ENCODE results near the gene MAMDC4.
A peak's percentile ranks its signal among the peaks of the same experiment; 100 is the strongest.
"Not testable (repeated sequence)": the region's sequence is repeated elsewhere in the genome, so short reads cannot be mapped to it uniquely, and the experiment has no call there.

The MAMDC4 gene

DNA sequence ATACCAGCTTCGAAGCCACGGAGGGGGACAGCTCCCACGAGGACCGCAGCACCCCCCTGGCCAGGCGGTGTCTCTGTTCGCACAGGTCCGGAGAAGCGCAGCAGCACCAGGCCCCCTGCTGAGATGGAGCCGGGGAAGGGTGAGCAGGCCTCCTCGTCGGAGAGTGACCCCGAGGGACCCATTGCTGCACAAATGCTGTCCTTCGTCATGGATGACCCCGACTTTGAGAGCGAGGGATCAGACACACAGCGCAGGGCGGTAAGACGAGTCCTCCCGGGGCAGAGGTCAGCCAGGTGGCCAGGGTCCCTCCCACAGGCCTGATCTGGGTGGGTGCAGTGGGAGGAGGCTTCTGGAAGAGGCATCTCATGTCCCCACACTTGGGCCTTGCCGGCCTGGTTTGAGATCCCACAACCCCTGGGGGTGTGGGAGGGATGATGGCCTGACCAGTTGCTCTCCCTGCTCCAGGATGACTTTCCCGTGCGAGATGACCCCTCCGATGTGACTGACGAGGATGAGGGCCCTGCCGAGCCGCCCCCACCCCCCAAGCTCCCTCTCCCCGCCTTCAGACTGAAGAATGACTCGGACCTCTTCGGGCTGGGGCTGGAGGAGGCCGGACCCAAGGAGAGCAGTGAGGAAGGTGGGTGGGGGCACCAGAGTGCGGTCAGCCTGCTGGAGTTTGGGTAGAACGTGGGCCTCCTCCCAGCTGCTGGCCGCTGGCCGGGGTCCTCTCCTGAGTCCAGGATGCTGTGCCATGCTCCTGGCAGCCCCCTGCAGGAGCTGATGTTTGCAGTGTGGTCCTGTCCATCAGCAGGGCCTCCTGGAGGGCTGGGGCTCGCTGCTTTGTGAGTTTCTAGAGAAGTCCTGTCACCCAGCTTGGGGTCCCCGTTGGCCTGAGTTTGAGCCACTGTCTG, 12.7 kb upstream of the MAMDC4 start:
- no peak for DNase-seq

DNA sequence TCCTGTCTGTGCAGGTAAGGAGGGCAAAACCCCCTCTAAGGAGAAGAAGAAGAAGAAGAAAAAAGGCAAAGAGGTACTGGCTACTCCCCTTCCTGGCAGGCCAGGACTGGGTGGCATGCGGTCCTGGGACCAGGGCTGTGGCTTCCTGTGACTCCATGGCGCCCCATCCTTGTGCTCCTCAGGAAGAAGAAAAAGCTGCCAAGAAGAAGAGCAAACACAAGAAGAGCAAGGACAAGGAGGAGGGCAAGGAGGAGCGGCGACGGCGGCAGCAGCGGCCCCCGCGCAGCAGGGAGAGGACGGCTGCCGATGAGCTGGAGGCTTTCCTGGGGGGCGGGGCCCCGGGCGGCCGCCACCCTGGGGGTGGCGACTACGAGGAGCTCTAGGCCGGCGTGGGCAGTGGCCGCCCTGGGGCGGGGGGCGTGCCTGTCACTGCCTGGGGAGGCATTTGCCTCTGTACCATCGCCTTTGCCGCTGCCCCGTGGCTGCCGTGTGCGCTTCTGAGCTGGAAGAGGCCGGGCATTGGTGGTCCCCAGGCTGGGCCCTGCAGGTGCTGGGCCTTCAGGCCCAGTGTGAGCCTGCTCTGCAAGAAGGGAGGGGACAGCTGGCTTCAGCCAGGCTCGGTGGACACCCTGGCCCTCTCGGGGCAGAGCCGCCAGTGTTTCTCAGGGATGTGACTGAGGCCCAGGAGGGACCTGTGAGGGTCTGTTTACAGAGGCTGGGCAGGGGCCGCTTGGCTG, 11.8 kb upstream of the MAMDC4 start:
- no peak for DNase-seq

DNA sequence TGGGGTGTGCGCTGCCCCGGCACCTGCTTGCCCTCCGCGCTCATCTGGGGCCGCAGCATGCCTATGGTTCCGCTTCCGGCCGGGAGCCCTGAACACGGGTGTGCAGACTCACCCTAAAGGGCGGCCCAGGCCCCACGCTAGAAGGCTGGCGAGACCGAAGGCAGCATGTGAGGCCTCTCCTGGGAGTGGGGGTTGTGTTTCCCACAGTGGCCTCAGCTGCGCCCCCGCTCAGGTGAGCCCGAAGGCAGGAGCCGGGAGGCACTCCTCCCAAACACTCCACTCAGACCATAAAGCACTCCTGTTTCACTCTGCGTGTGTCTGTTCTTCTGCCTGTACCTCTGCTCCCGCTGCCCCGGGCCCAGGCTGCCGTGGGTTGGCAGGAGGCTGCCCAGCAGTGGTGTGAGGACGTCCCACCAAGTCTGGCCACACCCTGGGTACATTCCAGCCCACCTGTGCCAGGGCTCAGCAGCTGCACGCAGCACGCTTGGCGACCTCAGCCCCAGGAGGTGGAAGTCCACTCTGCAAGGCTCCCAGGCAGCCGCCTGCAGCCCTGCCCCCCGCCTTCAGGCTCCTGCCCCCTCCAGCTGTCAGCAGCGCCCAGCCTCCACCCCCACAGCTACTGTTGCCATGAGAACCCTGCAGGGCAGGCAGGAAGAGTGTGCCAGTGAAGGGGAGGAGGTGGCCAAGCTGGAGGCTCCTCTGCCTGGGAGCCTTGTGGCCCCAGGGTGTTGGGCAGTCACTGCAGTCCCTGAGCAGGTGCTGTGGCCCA, 11.1 kb upstream of the MAMDC4 start:
- no peak for DNase-seq

DNA sequence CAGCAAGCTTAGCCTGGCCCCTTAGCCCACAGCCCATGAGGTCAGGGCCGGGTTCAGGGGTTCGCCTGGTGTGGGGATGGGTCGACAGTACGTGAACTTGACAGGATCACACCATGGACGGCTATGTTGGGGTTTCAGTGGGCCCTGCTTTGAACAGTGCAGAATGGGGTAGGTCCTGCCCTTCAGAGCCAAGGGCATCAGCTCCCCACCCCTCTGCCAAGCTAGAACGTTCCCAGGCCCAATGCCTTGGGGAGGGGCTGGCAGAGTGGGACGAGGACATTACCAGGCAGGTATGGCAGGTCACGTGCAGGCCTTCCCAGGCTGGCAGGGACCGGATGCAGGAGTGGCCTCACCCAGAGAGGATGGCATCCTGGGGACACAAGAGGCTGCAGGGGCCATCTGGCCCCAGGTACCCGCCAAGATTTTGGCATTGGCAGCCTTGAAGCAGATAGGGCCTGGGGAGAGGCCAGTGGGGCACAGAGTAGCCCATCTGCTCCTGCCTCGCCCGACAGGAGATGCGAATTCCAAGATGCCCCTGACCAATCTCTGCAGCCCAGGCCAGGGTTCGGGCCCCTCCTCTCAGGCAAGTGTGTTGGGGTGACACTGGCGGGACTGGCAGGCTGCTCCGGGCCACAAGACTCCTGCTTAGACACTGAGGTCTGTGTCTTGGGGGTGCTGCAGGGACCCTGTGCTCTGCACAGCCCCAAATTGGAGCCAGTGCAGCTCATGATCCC, 10.3 kb upstream of the MAMDC4 start:
- DNase-seq, result not testable (repeated sequence)

DNA sequence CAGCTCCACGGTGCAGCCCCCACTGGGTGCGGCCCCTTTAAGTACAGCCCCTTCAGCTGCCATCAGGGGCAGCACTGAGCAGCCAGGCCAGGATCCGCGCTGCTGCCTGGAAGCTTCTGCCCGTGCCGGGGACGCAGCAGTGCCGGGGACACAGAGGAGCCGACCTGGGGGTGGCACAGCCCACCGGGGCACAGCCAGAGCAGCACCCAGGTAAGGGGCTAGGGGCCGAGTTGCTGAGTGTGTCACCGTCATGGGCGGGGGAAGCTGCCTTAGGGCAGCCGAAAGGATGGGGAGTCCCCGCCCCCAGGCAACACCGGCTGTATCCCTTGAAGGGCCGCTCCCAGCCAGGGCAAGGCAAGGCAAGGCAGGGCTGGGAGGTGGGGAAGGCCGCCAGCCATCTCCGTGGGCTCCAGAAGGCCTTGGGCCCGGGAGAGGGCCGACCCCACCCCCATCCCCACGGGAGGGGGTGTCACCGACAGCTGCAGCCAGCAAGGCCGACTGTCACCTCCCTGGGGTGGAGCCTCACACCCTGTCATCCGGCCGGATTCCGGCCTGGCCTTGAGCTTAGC, 9.7 kb upstream of the MAMDC4 start, which contains the start of gene AJM1:
Gene AJM1 (plus strand): TSS at position 99 of the 569 bp plus-strand sequence. CDS start 1,937 bp downstream, outside the sequence.
- peak; percentile 86 for DNase-seq

DNA sequence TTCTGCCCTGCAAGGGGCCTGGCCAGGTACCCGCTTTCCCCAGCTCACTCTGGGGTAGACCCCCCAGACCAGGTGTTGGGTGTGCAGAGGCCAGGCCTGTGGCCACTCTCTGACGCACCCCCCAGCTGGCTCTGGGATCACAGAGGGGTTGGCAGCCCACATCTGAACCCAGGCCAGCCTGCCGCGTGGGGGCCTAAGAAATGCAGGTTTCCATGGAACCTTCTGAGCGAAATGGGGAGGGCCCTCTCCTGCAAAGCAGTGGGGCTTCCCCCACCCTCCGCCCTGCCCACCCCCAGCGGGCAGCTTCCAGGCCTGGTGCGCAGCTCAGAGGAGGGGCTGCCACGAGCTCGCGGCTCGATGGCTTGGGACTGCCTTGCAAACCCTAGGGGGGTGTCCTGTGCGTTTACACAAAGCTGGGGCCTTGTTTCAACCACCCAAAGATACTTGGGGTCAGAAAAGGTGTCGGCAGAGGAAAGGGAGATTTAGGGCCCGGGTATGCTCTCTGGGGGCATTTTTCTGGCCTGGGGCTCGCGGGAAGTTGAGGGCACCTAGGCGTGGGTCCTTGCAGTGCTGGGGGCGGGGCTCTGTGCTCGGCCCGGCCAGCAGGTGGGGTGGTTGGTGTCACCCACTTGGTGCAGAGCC, 8.9 kb upstream of the MAMDC4 start:
- not testable (repeated sequence) for DNase-seq

DNA sequence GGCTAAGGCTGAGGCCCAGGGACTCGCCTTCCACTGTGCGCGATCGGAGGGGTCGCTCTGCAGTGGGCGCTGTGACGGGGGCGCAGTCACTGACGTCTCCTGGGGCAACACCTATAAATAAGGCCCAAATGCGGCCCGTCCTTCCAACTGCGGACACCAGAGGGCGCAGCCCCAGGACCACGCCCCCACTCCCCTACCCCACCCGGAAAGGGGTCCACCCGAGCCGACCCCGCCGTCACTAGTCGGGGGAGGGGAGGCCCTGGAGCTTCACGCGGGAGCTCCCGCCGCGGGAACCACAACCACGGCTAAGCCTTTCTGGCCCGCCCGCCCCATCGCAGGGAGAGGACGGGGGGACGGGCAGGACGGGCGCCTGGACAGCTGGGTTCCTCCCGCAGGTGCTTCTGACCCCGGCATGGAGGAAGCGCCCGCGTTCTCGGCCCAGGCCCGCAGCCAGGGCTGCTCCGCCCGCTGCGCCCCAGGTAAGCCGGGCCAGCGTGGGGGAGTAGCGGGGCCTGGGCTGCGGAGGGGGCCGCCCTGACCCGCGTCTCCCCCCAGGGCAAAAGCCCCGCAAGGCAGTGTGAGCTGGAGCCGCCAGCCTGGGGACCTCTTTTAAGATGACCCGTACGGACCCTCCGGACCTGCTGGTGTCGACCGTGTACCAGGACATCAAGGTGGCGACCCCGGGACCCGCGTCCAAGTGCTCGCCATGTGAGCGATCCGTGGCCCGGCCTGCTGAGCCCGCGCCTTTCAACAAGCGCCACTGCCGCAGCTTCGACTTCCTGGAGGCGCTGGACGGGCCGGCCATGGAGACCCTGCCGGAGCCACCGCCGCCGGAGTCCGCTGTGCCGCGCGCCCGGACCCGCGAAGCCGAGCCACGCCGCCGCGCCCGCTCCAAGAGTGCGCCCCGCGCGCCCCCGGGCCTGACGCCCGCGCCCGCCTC, 8.1 kb upstream of the MAMDC4 start:
- peak; percentile 74 for DNase-seq

DNA sequence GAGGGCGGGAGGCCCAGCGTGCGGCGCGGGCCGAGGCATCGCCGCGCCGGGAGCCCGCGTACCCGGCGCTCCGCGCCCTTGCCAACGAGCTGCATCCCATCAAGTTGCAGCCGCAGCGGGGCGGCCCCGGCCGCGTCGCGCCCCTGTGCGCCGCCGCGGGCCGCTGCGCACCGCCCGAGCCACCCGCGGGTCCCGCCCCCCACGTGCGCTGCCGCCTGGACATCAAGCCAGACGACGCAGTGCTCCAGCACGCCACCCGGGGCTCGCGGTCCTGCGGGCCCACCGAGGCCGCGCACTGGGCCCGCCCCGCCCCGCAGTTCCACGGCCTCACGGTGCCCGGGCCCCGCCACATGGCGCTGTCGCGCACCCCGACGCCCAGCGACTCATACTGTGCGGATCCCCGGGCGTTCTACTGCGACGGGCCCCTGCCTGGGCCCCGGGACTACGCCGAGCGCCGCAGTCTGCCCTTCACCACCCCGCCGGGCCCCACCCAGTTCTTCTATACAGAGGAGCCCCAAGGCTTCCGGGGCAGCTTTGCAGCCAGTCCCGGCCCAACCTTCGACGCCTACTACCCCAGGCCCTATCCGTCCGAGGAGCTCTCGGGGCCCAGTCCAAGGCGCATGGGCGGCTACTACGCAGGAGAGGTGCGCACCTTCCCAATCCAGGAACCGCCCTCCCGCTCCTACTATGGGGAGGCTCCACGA, 7.2 kb upstream of the MAMDC4 start:
- DNase-seq, result peak; percentile 42

DNA sequence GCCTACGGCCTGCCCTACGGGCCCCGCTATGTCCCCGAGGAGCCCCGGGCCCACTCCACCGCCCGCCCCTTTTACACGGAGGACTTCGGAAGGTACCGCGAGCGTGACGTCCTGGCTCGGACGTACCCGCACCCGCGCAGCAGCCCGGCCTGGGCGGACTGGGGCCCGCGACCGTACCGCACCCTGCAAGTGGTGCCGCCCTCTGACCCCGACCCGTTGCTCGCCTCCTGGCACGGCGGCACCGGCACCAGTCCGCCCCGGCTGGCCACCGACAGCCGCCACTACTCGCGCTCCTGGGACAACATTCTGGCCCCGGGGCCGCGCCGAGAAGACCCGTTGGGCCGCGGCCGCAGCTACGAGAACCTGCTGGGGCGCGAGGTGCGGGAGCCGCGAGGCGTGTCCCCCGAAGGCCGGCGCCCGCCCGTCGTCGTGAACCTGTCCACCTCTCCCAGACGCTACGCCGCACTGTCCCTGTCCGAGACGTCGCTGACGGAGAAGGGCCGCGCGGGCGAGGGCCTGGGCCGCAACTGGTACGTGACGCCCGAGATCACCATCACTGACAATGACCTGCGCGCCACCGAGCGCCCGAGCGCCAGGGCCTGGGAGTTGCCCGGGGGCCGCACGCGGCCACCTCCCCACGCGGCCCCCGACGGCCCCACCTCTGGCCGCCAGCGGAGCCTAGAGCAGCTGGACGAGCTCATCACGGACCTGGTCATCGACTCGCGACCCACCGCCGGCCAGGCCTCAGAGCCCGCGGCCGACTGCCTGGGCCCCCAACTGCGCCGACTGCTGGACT, 6.5 kb upstream of the MAMDC4 start:
- DNase-seq, result no peak

DNA sequence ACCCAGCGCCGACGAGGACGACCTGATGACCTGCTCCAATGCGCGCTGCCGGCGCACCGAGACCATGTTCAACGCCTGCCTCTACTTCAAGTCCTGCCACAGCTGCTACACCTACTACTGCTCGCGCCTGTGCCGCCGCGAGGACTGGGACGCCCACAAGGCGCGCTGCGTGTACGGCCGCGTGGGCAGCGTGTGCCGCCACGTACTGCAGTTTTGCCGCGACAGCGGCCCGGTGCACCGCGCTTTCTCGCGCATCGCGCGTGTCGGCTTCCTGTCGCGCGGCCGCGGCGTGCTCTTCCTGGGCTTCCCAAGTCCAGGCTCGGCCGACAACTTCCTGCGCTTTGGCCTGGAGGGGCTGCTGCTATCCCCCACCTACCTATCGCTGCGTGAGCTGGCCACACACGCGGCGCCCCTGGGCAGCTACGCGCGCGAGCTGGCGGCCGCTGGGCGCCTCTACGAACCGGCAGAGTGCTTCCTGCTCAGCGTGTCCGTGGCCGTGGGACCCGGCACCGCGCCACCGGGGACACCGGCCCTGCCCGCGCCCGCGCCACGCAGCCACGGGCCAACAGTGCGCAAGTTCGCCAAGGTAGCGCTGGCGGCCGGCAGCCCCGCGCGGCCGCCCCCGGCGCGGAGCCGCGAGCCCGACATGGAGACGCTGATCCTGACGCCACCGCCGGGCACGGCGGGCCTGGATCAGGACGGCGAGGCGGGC, 5.6 kb upstream of the MAMDC4 start:
- DNase-seq, result no peak

DNA sequence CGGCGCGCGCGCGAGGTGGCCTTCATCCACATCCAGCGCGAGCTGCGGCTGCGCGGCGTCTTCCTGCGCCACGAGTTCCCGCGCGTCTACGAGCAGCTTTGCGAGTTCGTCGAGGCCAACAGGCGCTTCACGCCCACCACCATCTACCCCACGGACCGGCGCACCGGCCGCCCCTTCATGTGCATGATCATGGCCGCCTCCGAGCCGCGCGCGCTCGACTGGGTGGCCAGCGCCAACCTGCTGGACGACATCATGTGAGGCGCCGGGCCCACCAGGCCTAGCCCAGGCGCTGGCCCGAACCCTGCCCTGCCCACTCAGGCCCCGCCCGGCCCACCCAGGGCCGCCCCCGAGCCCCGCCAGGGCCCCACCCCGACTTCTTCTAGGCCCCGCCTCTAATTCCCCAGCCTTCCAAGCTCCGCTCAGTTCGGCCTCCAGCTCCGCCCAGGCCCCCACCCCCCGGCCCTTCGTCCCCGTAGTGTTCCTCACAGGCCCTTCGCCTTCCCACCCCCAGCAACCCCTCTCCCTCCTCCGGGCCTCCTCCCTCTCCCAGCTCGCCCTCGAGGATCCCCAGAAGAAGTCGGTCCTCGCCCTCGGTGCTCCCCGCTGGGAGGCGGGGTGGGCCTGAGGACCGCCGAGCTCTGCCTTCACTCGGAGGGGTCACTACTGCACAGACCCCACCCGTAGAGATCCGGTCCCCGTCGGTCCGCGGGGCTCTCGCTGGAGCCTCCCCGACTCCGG, 4.9 kb upstream of the MAMDC4 start:
- DNase-seq, result no peak

DNA sequence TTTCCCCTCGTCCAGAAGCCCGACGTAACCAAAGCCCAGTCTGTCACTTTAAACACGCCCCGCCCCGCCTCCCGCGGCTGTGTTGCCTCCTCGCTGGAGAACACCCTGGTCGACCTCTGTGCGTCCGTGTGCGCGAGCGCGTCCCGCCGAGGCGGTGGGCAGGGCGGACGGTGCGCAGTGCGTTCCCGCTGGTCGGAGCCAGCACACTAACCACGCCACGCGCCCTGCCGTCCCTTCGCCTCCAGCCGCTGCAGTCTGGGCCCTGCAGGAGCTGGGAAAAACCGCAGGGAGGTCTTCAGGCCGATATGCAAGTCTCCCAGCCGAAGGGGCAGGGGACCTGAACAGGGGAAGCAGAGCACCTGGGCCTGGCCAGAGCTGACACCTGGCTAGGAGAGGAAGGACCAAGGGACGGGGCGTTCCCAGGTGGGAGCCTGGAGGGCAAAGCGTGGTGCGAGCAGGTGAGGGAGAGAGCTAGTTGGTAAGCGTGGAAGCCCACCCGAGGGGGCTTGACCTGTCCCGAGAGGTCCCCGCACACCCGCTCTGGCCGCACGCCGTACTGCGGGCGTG, 4.2 kb upstream of the MAMDC4 start:
- DNase-seq, result peak; percentile 69

DNA sequence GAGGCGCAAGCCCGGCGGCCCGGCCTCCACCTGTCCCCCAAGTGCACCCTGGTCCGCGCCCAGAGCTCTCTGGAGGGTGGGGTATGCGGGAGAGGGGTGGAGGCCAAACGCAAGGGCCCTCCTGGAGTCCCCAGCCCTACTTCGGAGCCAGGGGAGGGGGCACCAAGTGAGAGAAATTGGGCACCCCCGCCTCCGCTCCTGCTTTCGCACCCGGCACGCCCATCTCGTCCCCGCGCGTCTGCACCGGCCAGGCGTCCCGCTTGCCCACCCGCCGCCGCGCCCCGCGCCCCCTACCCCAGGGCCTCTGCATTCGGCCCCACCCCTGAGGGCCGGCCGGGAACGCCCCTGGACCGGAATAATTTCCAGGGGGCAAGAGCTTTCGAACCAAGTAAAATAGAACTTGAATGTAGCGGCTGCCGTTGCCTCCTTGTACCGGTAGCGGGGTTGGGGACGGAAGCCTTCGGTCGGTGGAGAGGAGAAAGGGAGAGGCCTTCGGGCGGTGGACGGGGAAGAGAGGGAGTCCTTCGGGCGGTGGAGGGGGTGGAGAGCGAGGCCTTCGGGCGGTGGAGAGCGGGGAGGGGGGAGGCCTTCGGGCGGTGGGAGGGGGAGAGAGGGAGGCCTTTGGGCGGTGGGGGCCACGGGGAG, 3.6 kb upstream of the MAMDC4 start:
- no peak for DNase-seq

DNA sequence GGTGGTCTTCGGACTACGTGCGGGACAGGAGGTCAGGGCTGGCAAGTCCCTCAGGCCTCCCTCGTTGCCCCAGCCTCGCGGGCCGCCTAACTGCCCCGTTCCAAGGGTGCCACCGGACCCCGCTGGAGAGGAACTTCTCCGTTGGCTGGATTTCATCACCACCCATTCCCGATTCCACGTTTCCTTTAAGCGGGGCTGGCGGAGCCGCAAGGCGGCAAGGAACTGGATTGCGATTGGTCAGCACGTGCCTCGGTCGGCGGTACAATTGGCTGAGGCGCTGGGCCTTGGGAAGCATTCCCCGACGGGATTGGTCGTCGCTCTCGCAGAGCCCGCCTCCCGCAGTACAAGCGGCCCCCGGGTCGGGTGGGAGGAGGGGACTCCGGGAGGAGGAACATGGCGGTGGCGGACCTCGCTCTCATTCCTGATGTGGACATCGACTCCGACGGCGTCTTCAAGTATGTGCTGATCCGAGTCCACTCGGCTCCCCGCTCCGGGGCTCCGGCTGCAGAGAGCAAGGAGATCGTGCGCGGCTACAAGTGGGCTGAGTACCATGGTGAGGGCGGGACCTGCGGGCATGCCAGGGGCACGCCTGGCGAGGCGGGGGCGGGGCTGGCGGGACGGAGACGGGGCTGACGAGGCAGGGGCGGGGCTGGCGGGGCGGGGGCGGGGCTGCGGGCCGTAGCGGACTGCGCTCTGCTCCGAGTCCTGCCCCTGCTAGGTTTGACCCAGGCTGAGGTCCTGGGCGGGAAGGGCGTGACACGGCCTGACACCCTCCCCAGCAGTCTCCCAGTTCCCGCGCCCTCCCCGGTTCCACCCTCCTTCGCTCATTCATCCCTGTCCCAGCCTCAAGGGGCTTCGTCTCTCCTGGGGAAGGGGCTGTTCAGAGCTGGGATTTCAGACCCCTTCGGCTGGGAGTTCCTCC, 2.8 kb upstream of the MAMDC4 start, which contains the start of gene PHPT1:
Gene PHPT1 (plus strand): TSS at position 372 of the 922 bp plus-strand sequence. CDS start 22 bp downstream, at position 394.
- peak; percentile 96 for DNase-seq
